Measurements from ENCODE around the gene RAB3D.
"Not testable (repeated sequence)": the region's sequence is repeated elsewhere in the genome, so short reads cannot be mapped to it uniquely, and the experiment has no call there.

Gene RAB3D

DNA sequence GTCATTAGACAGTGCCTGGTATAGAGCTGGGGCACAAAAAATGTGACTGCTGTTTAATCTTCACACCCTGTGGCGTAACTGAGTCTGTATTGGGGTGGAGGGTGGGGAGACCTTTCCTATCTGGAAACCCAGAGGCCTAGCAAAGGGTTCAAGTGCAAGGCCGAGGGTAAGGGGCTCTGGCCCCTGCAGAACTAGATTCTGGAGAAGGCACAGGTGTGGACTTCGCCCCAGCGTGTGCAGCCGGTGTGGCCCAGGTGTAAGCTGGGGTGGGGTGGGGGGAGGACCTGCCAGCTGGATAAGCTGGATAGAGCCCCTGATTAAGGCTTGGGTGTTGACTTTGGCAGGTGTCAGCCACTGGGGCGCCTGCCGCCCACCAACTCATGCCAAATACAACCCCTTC is 1.3 kb downstream of the RAB3D start:
- DNase-seq, result no peak

GRCh38 chr19:11337080-11337479 is 2.4 kb downstream of the RAB3D start:
- DNase-seq, result no peak

- DNase-seq, result no peak
Observed at GRCh38 chr19:11335449-11336146, 3.9 kb downstream of the RAB3D start.

DNA sequence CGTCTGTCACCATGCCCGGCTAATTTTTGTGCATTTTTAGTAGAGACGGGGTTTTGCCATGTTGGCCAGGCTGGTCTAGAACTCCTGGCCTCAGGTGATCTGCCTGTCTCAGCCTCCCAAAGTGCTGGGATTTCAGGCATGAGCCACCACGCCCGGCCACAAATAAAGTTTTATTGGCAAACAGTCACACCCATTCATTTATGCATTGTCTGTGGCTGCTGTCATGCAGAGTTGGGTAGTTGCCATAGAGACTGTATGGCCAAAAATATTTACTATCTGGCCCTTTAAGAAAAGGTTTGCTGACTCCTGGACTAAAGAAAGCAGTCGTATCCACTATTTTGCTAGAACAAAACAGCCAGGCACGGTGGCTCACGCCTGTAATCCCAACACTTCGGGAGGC is 5.6 kb downstream of the RAB3D start:
- DNase-seq, result not testable (repeated sequence)

GRCh38 chr19:11332822-11333221 is 6.6 kb downstream of the RAB3D start:
- no peak for DNase-seq

DNA sequence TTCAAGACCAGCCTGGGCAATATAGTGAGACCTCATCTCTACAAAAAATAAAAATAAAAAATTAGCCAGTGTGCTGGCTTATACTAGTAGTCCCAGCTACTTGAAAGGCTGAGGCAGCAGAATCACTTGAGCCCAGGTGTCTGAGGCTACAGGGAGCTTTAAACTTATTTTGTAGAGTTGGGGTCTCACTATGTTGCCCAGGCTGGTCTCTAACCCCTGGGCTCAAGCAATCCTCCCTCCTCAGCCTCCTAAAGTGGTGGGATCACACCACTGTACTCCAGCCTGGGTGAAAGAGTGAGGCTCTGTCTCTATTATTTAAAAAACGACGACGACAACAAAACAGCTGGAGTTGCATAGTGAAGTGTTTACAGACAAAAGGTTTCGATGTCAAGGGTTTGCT is 8.0 kb downstream of the RAB3D start:
- no peak for DNase-seq

DNA sequence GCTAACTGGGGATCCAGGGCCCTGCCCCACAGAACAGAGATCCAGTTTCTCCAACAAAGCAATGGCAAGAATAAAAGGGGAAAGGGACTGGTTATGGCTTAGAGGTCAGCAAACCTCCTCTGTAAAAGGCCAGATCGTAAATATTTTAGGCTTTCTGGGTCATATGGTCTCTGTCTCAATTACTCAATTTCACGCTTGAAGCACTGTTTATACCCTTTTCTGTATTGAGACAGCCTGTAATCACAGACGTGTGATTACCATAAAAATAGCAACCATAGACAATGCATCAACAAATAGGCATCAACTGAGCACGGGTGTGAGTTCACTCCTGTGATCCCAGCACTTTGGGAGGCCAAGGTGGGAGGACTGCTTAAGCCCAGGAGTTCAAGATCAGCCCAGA is 9.3 kb downstream of the RAB3D start:
- no peak for DNase-seq

GRCh38 chr19:11325544-11325943 is 13.9 kb downstream of the RAB3D start:
- DNase-seq, result no peak

DNA sequence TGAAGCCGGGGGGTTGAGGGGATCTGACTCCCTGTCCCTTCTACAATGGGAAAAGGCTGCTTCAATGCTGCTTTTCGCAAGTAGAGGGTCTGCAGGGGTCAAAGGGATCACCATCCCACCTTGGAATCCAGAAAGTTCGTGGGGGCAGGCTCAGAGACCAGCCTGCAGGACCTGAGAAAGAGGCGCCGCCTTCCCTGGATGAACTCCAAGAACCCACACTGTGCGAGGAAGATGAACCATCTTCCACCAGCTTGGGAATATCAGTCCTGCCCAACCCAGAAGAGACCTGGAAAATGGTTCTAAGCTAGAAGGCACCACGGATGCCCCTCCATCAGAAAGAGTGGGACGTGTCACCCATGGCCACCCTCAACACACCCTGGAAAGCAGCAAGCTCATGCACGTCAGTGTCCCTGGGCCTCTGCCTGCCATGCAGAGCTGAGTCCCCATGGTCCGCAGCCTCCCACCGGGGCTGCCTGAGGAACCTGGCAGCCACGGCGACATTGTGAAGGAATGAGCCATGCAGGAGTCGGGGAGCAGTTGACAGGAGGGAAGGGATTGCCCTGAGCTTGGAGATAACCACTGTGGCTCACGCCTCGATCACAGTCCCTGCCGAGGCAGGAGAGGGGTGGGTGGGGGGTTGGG is 14.6 kb downstream of the RAB3D start:
- no peak for DNase-seq

DNA sequence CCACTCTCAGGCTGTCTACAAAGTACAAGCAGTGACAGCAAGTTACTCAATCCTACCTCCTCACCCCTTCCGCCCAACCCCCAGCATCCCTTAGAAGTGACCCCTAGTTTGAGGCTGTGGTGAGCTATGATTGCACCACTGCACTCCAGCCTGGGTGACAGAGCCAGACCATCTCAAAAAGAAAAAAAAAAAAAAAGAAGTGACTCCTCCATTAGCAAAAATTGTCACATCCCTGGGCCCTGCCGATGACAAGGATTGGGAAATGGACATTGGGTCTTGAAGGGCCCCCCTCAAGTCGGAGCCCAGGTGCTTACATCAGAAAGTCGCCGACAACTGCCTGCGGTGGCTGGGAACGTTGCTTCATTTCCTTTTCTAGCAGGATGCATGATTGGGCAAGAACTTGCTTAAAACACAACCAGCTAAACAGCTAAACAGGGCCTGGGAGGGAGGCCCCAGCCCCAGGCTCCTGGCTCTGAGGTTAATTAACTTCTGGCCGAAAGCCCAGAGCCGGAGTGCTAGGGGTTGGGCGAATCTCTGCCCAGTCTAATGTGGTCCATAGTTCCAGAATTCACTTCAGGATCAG is 15.3 kb downstream of the RAB3D start:
- peak; percentile 48 for DNase-seq

- no peak for DNase-seq
Observed at GRCh38 chr19:11323601-11324078, 15.8 kb downstream of the RAB3D start.

DNA sequence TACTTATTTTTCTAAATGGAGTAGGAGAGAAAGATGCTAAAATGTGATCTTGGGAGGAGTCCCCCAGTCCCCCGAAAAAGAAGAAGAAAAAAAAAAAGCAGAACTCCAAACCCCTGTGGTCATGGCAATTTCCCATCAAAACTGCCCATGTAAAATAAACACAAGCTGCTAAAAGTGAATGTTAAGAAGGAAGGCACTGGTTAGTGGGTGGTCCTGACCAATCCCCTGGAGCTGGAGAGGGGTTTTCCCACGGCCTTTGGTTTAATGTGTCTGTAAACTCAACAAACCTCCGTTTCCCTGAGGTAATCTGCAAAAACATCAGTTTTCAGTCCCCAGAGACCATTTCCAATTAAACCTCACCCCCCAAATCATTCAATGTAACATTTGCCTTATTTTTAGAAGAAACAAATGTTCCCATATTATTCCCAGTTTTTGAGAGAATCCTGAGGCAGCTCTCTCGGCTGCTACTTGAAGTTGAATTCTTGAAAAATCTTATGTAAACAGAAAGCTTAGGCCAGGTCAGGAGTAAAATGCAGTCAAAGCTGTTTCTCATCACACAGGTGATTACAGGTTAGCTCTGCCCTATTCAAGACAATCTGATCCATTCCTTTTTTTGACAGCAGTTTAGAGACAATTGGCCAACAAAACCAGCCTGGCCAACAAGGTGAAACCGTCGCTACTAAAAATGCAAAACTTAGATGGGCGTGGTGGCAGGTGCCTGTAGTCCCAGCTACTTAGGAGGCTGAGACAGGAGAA is 17.0 kb downstream of the RAB3D start:
- no peak for DNase-seq

DNA sequence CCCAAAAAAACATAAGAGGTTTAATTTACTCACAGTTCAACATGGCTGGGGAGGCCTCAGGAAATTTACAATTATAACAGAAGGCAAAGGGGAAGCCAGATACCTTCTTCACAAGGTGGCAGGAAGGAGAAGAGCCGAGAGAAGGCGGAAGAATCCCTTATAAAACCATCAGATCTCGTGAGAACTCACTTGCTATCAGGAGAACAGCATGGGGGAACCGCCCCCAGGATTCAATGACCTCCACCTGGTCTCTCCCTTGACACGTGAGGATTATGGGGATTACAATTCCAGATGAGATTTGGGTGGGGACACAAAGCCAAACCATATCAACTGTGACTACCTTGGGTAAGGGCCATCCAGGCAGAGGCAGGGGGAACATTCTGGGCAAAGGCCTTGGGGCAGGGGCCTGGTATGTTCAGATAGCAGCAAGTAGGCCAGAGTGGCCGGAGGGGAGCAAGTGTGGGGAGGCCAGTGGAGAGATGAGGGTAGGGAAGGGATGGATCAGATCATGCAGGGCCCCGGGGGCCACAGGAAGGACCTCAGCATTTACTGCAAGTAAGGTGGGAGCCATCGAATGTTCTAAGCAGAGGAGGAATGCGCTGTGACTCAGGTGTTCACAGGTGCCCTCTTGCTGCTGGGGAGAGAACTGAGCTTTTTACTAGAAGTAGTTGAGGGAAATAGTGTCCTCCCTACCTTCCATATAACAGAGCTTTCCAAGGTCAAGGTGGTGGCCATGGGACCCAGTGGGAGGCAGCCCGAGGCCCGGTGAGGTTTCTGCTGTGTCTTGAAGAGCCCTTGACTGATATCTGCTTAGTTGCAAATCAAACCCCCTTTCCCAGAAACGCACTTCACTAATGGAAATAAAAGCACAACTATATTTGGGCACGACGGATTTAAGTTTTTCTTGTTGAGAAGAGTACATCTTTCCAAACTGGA is 18.0 kb downstream of the RAB3D start:
- DNase-seq, result no peak

DNA sequence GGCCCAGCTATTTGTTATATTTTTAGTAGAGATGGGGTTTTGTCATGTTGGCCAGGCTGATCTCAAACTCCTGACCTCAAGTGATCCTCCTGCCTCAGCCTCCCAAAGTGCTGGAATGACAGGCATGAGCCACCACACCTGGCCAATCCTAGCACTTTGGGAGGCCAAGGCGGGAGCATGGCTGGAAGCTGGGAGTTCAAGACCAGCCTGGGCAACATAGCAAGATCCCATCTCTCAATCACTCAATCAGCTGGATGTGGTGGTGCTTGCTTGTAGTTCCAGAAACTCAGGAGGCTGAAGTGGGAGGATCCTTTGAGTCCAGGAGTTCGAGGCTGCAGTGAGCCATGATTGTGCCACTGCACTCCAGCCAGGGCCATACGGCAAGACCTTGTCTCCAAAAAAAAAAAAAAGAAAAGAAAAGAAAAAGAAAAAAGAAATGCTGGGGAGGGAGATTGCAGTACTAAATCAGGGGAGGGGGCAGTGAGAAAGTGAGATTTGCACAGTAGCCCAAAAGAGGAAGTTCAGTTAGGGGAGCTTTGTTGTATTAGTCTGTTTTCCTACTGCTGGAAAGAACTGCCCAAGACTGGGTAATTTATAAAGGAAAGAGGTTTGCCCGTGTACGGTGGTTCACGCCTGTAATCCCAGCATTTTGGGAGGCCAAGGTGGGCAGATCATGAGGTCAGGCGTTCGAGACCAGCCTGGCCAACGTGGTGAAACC is 19.0 kb downstream of the RAB3D start:
- not testable (repeated sequence) for DNase-seq

GRCh38 chr19:11306337-11306736 is 33.1 kb downstream of the RAB3D start:
- no peak for DNase-seq

- DNase-seq, result no peak
Observed at GRCh38 chr19:11304936-11305335, 34.5 kb downstream of the RAB3D start.

- DNase-seq, result no peak
Observed at GRCh38 chr19:11300811-11301120, 38.7 kb downstream of the RAB3D start.

DNA sequence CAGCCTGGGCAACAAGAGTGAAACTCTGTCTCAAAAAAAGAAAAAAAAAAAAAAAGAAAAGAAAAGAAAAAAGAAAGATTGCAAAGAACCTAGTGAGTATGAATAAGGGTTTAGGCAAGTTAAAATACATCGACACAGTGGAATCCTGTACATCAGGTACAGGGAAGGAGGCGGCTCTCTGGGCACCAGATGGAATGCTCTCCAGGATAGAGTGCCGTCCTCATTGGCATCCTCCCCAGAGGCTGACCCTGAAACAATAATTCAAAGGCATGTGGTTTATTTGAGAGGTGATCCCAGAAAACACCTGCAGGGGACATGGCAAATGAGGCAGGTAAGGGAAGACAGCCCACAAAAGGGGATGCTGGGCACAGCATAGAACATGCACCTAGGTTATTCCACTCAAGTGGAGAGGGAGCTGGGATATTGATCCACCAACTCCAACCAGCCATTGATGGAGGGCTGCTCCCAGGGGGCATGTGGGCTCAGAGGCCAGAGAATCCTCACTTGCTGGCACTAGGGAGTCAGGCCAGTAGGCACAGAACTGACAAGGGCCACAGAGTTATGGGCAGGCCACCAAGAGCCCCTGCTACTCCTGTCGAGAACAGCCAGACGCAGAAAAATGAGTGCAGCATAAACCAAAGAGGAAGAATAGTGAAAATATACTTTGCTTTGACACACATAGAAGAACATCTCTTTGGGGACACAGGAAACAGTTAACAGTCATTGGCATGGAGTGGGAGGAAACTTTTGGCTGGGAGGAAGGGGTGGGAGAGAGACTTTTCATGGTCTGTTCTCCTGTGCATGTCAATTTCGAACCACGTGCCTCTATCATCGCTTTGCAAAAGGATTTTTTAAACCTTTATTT is 39.3 kb downstream of the RAB3D start:
- DNase-seq, result no peak

- DNase-seq, result no peak
Observed at GRCh38 chr19:11296264-11296663, 43.2 kb downstream of the RAB3D start.

GRCh38 chr19:11295665-11296245 is 43.7 kb downstream of the RAB3D start, which contains the start of gene TSPAN16:
Gene TSPAN16 (plus strand): TSS chr19:11296160. CDS start chr19:11296298, 138 bp downstream.
- no peak for DNase-seq

All from NCI-H510A treated with DMSO at 0.1 percent for 48 hours (cell line).